Measurements from ENCODE around the gene ASPHD2.
A peak's percentile ranks its signal among the peaks of the same experiment; 100 is the strongest.

Gene ASPHD2

GRCh38 chr22:26476705-26477340 is 47.8 kb downstream of the ASPHD2 start:
- DNase-seq (ENCODE audit: low read depth): no peak

GRCh38 chr22:26477341-26477731 is 48.3 kb downstream of the ASPHD2 start:
- no peak for DNase-seq (ENCODE audit: low read depth)

GRCh38 chr22:26479043-26479791 is 50.2 kb downstream of the ASPHD2 start:
- DNase-seq (ENCODE audit: low read depth): no peak

- no peak for DNase-seq (ENCODE audit: low read depth)
Observed at GRCh38 chr22:26479792-26480610, 50.9 kb downstream of the ASPHD2 start.

DNA sequence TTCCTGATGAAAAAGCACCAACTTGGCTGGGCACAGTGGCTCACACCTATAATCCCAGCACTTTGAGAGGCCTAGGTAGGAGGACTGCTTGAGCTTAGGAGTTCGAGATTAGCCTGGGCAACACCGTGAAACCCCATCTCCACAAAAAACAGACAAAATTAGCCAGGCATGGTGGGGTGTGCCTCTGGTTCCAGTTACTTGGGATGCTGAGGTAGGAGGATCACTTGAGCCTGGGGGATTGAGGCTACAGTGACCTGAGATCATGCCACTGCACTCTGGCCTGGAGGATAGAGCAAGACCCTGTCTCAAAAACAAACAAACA is 51.5 kb downstream of the ASPHD2 start:
- DNase-seq (ENCODE audit: low read depth): no peak

- no peak for DNase-seq (ENCODE audit: low read depth)
Observed at GRCh38 chr22:26481112-26481693, 52.1 kb downstream of the ASPHD2 start.

GRCh38 chr22:26481694-26482093 is 52.6 kb downstream of the ASPHD2 start:
- no peak for DNase-seq (ENCODE audit: low read depth)

- DNase-seq (ENCODE audit: low read depth): no peak
Observed at GRCh38 chr22:26482161-26482560, 53.1 kb downstream of the ASPHD2 start.

GRCh38 chr22:26483043-26483438 is 54.0 kb downstream of the ASPHD2 start:
- no peak for DNase-seq (ENCODE audit: low read depth)

GRCh38 chr22:26483439-26484359 is 54.6 kb downstream of the ASPHD2 start, which contains the start of the genes HPS4 and SRRD:
Gene HPS4 (minus strand): TSS chr22:26483783. CDS start chr22:26481762, 2,021 bp downstream.
Gene SRRD (plus strand): TSS chr22:26483877. CDS start chr22:26483891, 14 bp downstream.
- DNase-seq (ENCODE audit: low read depth): peak; percentile 90

- no peak for DNase-seq (ENCODE audit: low read depth)
Observed at GRCh38 chr22:26484360-26484706, 55.3 kb downstream of the ASPHD2 start.

- no peak for DNase-seq (ENCODE audit: low read depth)
Observed at GRCh38 chr22:26485013-26485412, 56.0 kb downstream of the ASPHD2 start.

DNA sequence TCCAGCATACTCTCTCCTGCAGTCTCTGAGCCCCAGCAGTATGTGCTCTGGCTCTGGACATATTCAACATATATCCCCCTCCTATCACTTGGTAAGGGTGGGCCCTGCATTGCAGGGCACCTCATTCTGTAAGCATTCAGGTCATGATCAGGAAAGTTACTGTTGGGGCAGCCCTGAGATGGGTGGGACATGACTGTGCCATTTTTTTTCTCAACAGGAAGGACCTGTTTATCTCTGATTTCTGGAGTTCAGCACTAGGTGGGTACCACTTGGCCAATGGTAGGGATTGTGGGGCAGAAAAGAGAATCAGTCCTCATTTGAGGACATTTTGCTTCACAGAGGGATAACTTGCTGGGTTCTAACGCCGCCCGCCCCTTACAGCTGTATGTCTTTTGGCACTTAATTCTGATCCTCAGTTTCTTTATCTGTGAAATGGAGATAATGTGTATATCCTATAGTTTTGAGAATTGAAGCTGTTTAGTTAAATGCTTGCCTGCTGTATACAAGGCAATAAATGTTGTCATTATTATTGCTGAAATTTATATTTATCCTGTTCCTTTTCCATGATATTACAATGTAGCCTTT is 56.8 kb downstream of the ASPHD2 start:
- DNase-seq (ENCODE audit: low read depth): no peak

GRCh38 chr22:26486394-26486793 is 57.3 kb downstream of the ASPHD2 start:
- DNase-seq (ENCODE audit: low read depth): no peak

GRCh38 chr22:26487996-26488395 is 58.9 kb downstream of the ASPHD2 start:
- DNase-seq (ENCODE audit: low read depth): no peak

GRCh38 chr22:26489447-26490036 is 60.5 kb downstream of the ASPHD2 start:
- no peak for DNase-seq (ENCODE audit: low read depth)

GRCh38 chr22:26492220-26492619 is 63.2 kb downstream of the ASPHD2 start:
- no peak for DNase-seq (ENCODE audit: low read depth)

- no peak for DNase-seq (ENCODE audit: low read depth)
Observed at GRCh38 chr22:26494506-26494905, 65.4 kb downstream of the ASPHD2 start.
